Stimulated activated memory B cell treated with anti-CD40 and anti-IgM and Interleukin-4, amounts not matched to agents 10 μg/mL and 1 μg/mL and 100 μg/mL, for 72 hours (primary cell): ENCODE data around the gene ZCCHC7.
"Not testable (repeated sequence)": the region's sequence is repeated elsewhere in the genome, so short reads cannot be mapped to it uniquely, and the experiment has no call there.

Experiments used
- ATAC-seq: fragments of 150-1000 bp; cut with Tn5 transposase; 2 replicates; pipeline ENCODE4 v1.10.0; 2021
- H3K27ac Mint-ChIP-seq: one replicate; pipeline ENCODE4 v1.8.0; 2022; ENCODE audit warnings: mild to moderate bottlenecking, mixed read lengths
- H3K27me3 Mint-ChIP-seq: one replicate; pipeline ENCODE4 v1.8.0; 2022; ENCODE audit warnings: mixed read lengths
- H3K36me3 Mint-ChIP-seq: one replicate; pipeline ENCODE4 v1.8.0; 2022; ENCODE audit warnings: mixed read lengths
- H3K4me1 Mint-ChIP-seq: one replicate; pipeline ENCODE4 v1.8.0; 2022; ENCODE audit warnings: mixed read lengths
- H3K4me3 Mint-ChIP-seq: one replicate; pipeline ENCODE4 v1.8.0; 2022; ENCODE audit warnings: mild to moderate bottlenecking, moderate library complexity, mixed read lengths
- H3K9me3 Mint-ChIP-seq: one replicate; pipeline ENCODE4 v1.8.0; 2022; ENCODE audit warnings: mixed read lengths

The ZCCHC7 gene

DNA sequence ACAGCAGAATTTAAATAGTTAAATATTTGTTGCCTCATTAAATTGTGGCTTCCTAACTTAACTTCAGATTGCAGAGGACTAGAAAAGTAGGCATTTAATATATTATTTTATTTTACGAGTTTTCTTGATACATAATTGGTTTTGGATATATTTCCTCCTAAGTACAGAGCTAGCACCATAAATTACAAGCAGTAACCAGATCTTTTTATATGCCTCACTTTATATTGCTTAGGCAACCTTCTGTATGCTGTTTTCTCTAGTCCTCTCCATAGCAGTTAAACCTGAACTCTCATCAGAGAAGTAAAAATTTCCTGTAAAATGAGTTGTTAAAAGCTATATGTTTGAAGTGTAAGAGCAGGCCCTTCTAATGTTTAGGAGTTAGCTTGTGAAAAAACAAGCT, 144.2 kb downstream of the ZCCHC7 start:
- ATAC-seq, result no peak
- peaks cover 50% of the 10 kb centered on the region for H3K4me1 Mint-ChIP-seq
- H3K27ac Mint-ChIP-seq, result peak overlapping the region; percentile 32
- peaks cover 43% of the 10 kb centered on the region for H3K36me3 Mint-ChIP-seq
- H3K4me3 Mint-ChIP-seq, result no peak overlapping the region
- no peaks in the 10 kb centered on the region for H3K27me3 Mint-ChIP-seq
- H3K9me3 Mint-ChIP-seq, result no peaks in the 10 kb centered on the region

DNA sequence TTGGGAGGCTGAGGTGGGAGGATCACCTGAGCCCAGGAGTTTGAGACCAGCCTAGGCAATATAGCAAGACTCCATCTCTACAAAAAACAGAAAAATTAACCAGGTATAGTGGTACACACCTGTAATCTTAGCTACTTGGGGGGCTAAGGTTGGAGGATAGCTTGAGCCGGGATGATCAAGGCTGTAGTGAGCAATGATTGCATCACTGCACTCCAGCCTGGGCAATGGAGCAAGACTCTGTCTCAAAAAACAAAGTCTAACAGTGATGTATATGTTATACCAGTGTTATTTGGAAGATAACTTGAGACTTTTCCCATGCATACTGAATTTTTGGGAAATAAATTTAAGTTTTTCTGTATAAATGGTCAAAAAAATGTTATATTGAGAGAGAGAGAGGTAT, 146.3 kb downstream of the ZCCHC7 start:
- H3K4me3 Mint-ChIP-seq, result no peak overlapping the region
- no peaks in the 10 kb centered on the region for H3K9me3 Mint-ChIP-seq
- H3K27me3 Mint-ChIP-seq, result no peaks in the 10 kb centered on the region
- H3K36me3 Mint-ChIP-seq, result peaks cover 33% of the 10 kb centered on the region
- no peak overlapping the region for H3K27ac Mint-ChIP-seq
- H3K4me1 Mint-ChIP-seq, result peaks cover 43% of the 10 kb centered on the region
- ATAC-seq, result no peak

- Mint-ChIP-seq H3K4me3 (no peak overlapping the region), H3K4me1 (peaks cover 38% of the 10 kb centered on the region), H3K9me3 (peaks cover 2% of the 10 kb centered on the region), H3K27ac (peak overlapping the region; percentile 16), H3K27me3 (no peaks in the 10 kb centered on the region), H3K36me3 (peaks cover 54% of the 10 kb centered on the region)
- no peak for ATAC-seq
Measured at GRCh38 chr9:37269221-37269620, 148.8 kb downstream of the ZCCHC7 start.

- Mint-ChIP-seq H3K36me3 (peaks cover 58% of the 10 kb centered on the region), H3K9me3 (peaks cover 2% of the 10 kb centered on the region), H3K4me3 (no peak overlapping the region), H3K27ac (no peak overlapping the region), H3K4me1 (peaks cover 37% of the 10 kb centered on the region), H3K27me3 (no peaks in the 10 kb centered on the region)
- ATAC-seq, result no peak
Measured at GRCh38 chr9:37271679-37272078, 151.3 kb downstream of the ZCCHC7 start.

GRCh38 chr9:37273595-37273994, 153.2 kb downstream of the ZCCHC7 start:
- Mint-ChIP-seq H3K36me3 (peaks cover 68% of the 10 kb centered on the region), H3K4me3 (no peak overlapping the region), H3K4me1 (peaks cover 35% of the 10 kb centered on the region), H3K9me3 (peaks cover 2% of the 10 kb centered on the region), H3K27me3 (no peaks in the 10 kb centered on the region), H3K27ac (no peak overlapping the region)
- no peak for ATAC-seq

DNA sequence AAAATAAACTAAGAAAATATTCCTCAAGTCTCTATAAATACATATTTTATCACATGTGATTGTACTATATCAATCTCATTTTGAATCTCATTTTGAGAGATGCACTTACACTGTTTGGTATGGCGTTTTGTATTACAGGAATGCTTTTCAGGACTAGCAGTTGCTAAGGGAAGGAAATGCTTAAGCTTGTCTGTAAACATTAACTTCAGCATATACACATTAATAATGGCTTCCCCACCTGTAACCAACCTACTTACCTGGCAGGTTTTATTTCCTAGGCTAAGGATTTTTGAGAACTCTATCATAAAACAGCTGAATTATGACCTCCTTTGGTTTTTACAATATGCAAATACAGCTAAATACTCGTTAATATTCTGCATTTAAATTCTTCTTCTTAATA, 161.2 kb downstream of the ZCCHC7 start:
- peak overlapping the region; percentile 84 for H3K27ac Mint-ChIP-seq
- H3K27me3 Mint-ChIP-seq, result no peaks in the 10 kb centered on the region

GRCh38 chr9:37283730-37284325, 163.5 kb downstream of the ZCCHC7 start:
- H3K27ac Mint-ChIP-seq, result peak overlapping the region; percentile 87
- H3K36me3 Mint-ChIP-seq, result peaks cover 25% of the 10 kb centered on the region
- H3K27me3 Mint-ChIP-seq, result no peaks in the 10 kb centered on the region
- peaks cover 45% of the 10 kb centered on the region for H3K4me1 Mint-ChIP-seq
- ATAC-seq, result peak; percentile 68
- peaks cover 5% of the 10 kb centered on the region for H3K9me3 Mint-ChIP-seq
- peak overlapping the region; percentile 75 for H3K4me3 Mint-ChIP-seq

More for the DNA sequence above, 161.2 kb downstream of the ZCCHC7 start:
- Mint-ChIP-seq H3K9me3 (peaks cover 2% of the 10 kb centered on the region), H3K36me3 (peaks cover 28% of the 10 kb centered on the region), H3K4me1 (peaks cover 40% of the 10 kb centered on the region), H3K4me3 (no peak overlapping the region)
- ATAC-seq, result no peak

- H3K36me3 Mint-ChIP-seq, result peaks cover 32% of the 10 kb centered on the region
- H3K9me3 Mint-ChIP-seq, result peaks cover 6% of the 10 kb centered on the region
- H3K4me1 Mint-ChIP-seq, result peaks cover 54% of the 10 kb centered on the region
- H3K4me3 Mint-ChIP-seq, result no peak overlapping the region
- no peak for ATAC-seq
- H3K27ac Mint-ChIP-seq, result peak overlapping the region; percentile 87
- H3K27me3 Mint-ChIP-seq, result no peaks in the 10 kb centered on the region
Measured at GRCh38 chr9:37284636-37285035, 164.3 kb downstream of the ZCCHC7 start.

GRCh38 chr9:37286530-37287175, 166.3 kb downstream of the ZCCHC7 start:
- no peak overlapping the region for H3K4me3 Mint-ChIP-seq
- no peak for ATAC-seq
- H3K36me3 Mint-ChIP-seq, result peaks cover 24% of the 10 kb centered on the region
- peaks cover 3% of the 10 kb centered on the region for H3K9me3 Mint-ChIP-seq
- peaks cover 62% of the 10 kb centered on the region for H3K4me1 Mint-ChIP-seq
- H3K27me3 Mint-ChIP-seq, result no peaks in the 10 kb centered on the region
- peak overlapping the region; percentile 72 for H3K27ac Mint-ChIP-seq

DNA sequence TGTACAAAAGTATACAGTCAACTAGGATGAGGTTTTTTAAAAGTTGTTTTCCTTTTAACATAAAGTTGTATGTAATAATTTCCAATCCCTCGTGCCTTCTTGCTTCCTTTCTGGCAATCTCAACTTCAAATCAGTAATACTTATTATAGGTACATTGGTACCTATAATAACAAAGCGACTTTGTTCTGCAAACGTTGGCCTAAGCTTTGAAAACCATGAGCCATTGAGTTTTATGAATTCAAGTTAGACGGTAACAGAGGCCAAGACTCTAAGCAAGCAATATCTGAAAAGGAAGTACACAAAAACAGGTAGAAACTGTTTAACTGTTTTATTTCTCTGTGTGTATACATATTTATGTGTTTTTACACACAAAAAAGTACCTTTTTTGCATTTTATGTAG, 166.9 kb downstream of the ZCCHC7 start:
- peaks cover 62% of the 10 kb centered on the region for H3K4me1 Mint-ChIP-seq
- H3K27me3 Mint-ChIP-seq, result no peaks in the 10 kb centered on the region
- H3K27ac Mint-ChIP-seq, result peak overlapping the region; percentile 72

GRCh38 chr9:37289631-37290030, 169.3 kb downstream of the ZCCHC7 start:
- H3K4me3 Mint-ChIP-seq, result peak overlapping the region; percentile 72
- no peaks in the 10 kb centered on the region for H3K27me3 Mint-ChIP-seq
- H3K27ac Mint-ChIP-seq, result peak overlapping the region; percentile 81
- H3K9me3 Mint-ChIP-seq, result peaks cover 3% of the 10 kb centered on the region
- no peak for ATAC-seq
- peaks cover 70% of the 10 kb centered on the region for H3K4me1 Mint-ChIP-seq
- H3K36me3 Mint-ChIP-seq, result peaks cover 24% of the 10 kb centered on the region

More for the DNA sequence above, 166.9 kb downstream of the ZCCHC7 start:
- Mint-ChIP-seq H3K9me3 (peaks cover 3% of the 10 kb centered on the region), H3K4me3 (no peak overlapping the region), H3K36me3 (peaks cover 24% of the 10 kb centered on the region)
- ATAC-seq, result no peak

DNA sequence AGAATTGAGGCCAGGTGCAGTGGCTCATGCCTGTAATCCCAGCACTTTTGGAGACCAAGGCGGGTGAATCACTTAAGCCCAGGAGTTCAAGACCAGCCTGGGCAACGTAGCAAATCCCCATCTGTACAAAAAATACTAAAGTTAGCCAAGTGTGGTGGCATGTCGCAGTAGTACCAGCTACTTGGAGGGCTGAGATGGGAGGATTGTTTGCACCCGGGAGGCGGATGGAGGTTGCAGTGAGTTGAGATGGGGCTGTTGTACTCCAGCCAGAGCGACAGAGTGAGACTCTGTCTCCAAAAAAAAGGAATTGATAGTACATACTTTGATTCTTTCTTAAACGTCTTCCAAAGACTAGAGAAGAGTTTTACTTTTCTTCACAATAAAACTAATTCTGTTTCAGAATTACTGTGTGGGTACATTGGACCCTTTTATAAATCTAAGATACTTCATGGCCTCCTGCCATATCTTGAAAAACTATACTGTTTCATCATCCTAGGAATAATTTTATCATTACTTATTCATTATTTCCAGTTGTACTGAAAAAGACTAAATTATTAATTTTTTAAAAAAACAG, 170.1 kb downstream of the ZCCHC7 start:
- H3K4me3 Mint-ChIP-seq, result peak overlapping the region; percentile 72
- peak overlapping the region; percentile 81 for H3K27ac Mint-ChIP-seq
- ATAC-seq, result no peak
- no peaks in the 10 kb centered on the region for H3K27me3 Mint-ChIP-seq
- H3K36me3 Mint-ChIP-seq, result peaks cover 25% of the 10 kb centered on the region
- peaks cover 3% of the 10 kb centered on the region for H3K9me3 Mint-ChIP-seq
- peaks cover 70% of the 10 kb centered on the region for H3K4me1 Mint-ChIP-seq

GRCh38 chr9:37290940-37291485, 170.6 kb downstream of the ZCCHC7 start:
- peaks cover 74% of the 10 kb centered on the region for H3K4me1 Mint-ChIP-seq
- H3K4me3 Mint-ChIP-seq, result peak overlapping the region; percentile 27
- peaks cover 31% of the 10 kb centered on the region for H3K36me3 Mint-ChIP-seq
- no peak for ATAC-seq
- H3K9me3 Mint-ChIP-seq, result peaks cover 6% of the 10 kb centered on the region
- H3K27me3 Mint-ChIP-seq, result no peaks in the 10 kb centered on the region
- peak overlapping the region; percentile 81 for H3K27ac Mint-ChIP-seq

- H3K27me3 Mint-ChIP-seq, H3K9me3 Mint-ChIP-seq, ATAC-seq, H3K4me3 Mint-ChIP-seq: not testable (repeated sequence)
- peak overlapping the region; percentile 81 for H3K27ac Mint-ChIP-seq
- peaks cover 81% of the 10 kb centered on the region for H3K4me1 Mint-ChIP-seq
- H3K36me3 Mint-ChIP-seq, result peaks cover 36% of the 10 kb centered on the region
Measured at GRCh38 chr9:37291612-37292238, 171.4 kb downstream of the ZCCHC7 start.

DNA sequence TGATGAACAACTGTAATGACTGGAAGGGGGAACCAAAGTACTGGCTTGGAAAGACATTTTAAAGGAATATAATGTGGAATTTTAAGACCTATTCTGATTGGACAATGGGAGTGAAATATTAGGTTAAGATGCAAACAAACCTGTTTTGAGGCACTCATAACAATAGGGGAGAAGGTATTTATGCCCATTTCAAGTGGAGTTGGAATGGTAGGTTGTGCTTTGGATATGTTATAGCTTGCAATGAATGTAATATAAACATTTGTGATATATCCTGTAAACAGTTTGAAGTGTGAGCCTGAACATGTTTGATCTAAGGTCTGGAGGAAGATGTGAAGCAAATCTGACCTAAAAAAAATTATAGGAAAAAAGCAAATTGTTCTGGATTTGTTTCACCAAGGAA, 172.5 kb downstream of the ZCCHC7 start:
- H3K4me3 Mint-ChIP-seq, result peak overlapping the region; percentile 44
- H3K27ac Mint-ChIP-seq, result peak overlapping the region; percentile 81

More for the DNA sequence above, 172.5 kb downstream of the ZCCHC7 start:
- Mint-ChIP-seq H3K9me3 (peaks cover 9% of the 10 kb centered on the region), H3K36me3 (peaks cover 31% of the 10 kb centered on the region), H3K4me1 (peaks cover 87% of the 10 kb centered on the region), H3K27me3 (no peaks in the 10 kb centered on the region)
- no peak for ATAC-seq
